SU-DHL-6 (cell line): ENCODE measurements around the gene ATP1A3.

Experiments
- EZH2phosphoT487 ChIP-seq: fragments of 200-600 bp; sonication (generic), shearing (Covaris generic); conservative IDR thresholded peaks from 2 replicates; pipeline ENCODE4 v1.6.1; 2018; ENCODE audit warnings: mild to moderate bottlenecking, antibody characterized with exemption, low read length, moderate library complexity, mixed read lengths
- TF ChIP-seq, protein P1 (sequence below): fragments of 200-600 bp; sonication (generic); IDR thresholded peaks from one replicate; pipeline ENCODE4 v1.5.1; 2017; ENCODE audit warnings: antibody characterized with exemption, mild to moderate bottlenecking, low read length, moderate library complexity; ENCODE audit not compliant: insufficient read depth, poor library complexity, severe bottlenecking

- TF ChIP-seq, protein P1, sequence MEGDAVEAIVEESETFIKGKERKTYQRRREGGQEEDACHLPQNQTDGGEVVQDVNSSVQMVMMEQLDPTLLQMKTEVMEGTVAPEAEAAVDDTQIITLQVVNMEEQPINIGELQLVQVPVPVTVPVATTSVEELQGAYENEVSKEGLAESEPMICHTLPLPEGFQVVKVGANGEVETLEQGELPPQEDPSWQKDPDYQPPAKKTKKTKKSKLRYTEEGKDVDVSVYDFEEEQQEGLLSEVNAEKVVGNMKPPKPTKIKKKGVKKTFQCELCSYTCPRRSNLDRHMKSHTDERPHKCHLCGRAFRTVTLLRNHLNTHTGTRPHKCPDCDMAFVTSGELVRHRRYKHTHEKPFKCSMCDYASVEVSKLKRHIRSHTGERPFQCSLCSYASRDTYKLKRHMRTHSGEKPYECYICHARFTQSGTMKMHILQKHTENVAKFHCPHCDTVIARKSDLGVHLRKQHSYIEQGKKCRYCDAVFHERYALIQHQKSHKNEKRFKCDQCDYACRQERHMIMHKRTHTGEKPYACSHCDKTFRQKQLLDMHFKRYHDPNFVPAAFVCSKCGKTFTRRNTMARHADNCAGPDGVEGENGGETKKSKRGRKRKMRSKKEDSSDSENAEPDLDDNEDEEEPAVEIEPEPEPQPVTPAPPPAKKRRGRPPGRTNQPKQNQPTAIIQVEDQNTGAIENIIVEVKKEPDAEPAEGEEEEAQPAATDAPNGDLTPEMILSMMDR, result peak; percentile 81
- TF ChIP-seq EZH2phosphoT487, result no peak
Observed at GRCh38 chr19:41951686-41952172, 42.3 kb downstream of the ATP1A3 start.
